SU-DHL-6 (cell line): ENCODE data around the gene HSPA4.

ENCODE experiments used
- CTCF ChIP-seq: fragments of 200-600 bp; sonication (generic); IDR thresholded peaks from one replicate; pipeline ENCODE4 v1.5.1; 2017; ENCODE audit warnings: antibody characterized with exemption, mild to moderate bottlenecking, low read length, moderate library complexity; ENCODE audit not compliant: insufficient read depth, poor library complexity, severe bottlenecking
- EZH2phosphoT487 ChIP-seq: fragments of 200-600 bp; sonication (generic), shearing (Covaris generic); conservative IDR thresholded peaks from 2 replicates; pipeline ENCODE4 v1.6.1; 2018; ENCODE audit warnings: mild to moderate bottlenecking, antibody characterized with exemption, low read length, moderate library complexity, mixed read lengths

- TF ChIP-seq CTCF: no peak
- TF ChIP-seq EZH2phosphoT487: no peak
These were observed 25.8 kb upstream of the HSPA4 start, which contains the start of gene ZCCHC10 for GRCh38 chr5:133025804-133026663.
